OCI-LY3 (cell line): ENCODE data around the gene MAML2.

Experiments
- H2AFZ ChIP-seq: fragments of 200-600, 300-600 bp; shearing (Covaris generic); 2 replicates; pipeline ENCODE4 v1.6.0; 2014; ENCODE audit warnings: antibody characterized with exemption, low read depth, low read length
- H3K27ac ChIP-seq: fragments of 200-600, 300-600 bp; sonication (generic); 2 replicates; pipeline ENCODE4 v1.5.1; 2014; ENCODE audit warnings: mild to moderate bottlenecking, low read length, moderate library complexity, mixed read lengths
- H3K27me3 ChIP-seq: fragments of 200-600, 300-600 bp; sonication (generic); 2 replicates; pipeline ENCODE4 v1.6.1; 2014; ENCODE audit warnings: low read depth, low read length, mixed read lengths
- H3K36me3 ChIP-seq: fragments of 200-600, 300-600 bp; sonication (generic); replicated peaks from 2 replicates; pipeline ENCODE3; 2014; ENCODE audit warnings: low read depth, low read length, mixed read lengths
- H3K4me1 ChIP-seq: fragments of 300-600, 200-600 bp; sonication (generic); 2 replicates; pipeline ENCODE4 v1.6.1; 2014; ENCODE audit warnings: low read length, mixed read lengths
- H3K4me2 ChIP-seq: fragments of 200-600, 300-600 bp; sonication (generic); 2 replicates; pipeline ENCODE4 v1.6.1; 2014; ENCODE audit warnings: low read length, mixed read lengths
- H3K4me3 ChIP-seq: fragments of 300-600, 200-600 bp; sonication (generic); 2 replicates; pipeline ENCODE4 v1.5.1; 2014; ENCODE audit warnings: antibody characterized with exemption, mild to moderate bottlenecking, low read length, moderate library complexity
- H3K79me2 ChIP-seq: fragments of 300-600, 200-600 bp; shearing (Covaris generic); 2 replicates; pipeline ENCODE4 v1.6.1; 2014; ENCODE audit warnings: mild to moderate bottlenecking, low read length, mixed read lengths
- H3K9ac ChIP-seq: fragments of 300-600, 200-600 bp; shearing (Covaris generic); 2 replicates; pipeline ENCODE4 v1.6.0; 2014; ENCODE audit warnings: mild to moderate bottlenecking, low read length, moderate library complexity
- H3K9me3 ChIP-seq: fragments of 200-600, 300-600 bp; shearing (Covaris generic); 2 replicates; pipeline ENCODE4 v1.6.1; 2014; ENCODE audit warnings: low read length, mixed read lengths; ENCODE audit not compliant: insufficient read depth
- H4K20me1 ChIP-seq: fragments of 200-600, 300-600 bp; sonication (generic); 2 replicates; pipeline ENCODE4 v1.6.1; 2016; ENCODE audit warnings: low read length, mixed read lengths; ENCODE audit not compliant: insufficient read depth
- CTCF ChIP-seq: fragments of 200-600, 300-600 bp; sonication (generic); IDR thresholded peaks from 2 replicates; pipeline ENCODE4 v1.5.1; 2014; ENCODE audit warnings: antibody characterized with exemption, low read length, low read depth
- EZH2phosphoT487 ChIP-seq: fragments of 200-600 bp; shearing (Covaris generic); IDR thresholded peaks from 2 replicates; pipeline ENCODE4 v1.6.1; 2018; ENCODE audit warnings: antibody characterized with exemption, mixed run types, low read depth

MAML2 gene

DNA sequence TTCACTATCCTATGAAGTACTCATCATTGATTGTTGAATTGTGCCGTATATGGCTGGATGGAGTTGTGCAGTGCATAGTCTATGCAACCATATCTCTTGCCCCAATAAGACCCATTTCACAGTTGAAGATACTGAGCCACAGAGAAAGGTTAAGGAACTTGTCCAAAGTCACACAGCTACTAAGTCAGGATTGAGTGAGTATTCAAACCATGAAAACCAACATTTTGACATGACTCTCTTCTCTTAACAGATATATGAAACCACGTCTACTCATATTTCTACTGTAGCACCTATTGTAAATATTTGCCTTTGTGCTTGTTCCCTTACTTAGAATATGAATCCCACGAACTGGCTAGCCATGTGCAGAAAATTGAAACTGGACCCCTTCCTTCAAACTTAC, 58.1 kb downstream of the MAML2 start:
- no peak for TF ChIP-seq EZH2phosphoT487
- TF ChIP-seq CTCF: no peak
- peak overlapping the region; percentile 39 for H3K4me2 ChIP-seq

GRCh38 chr11:96284401-96284800, 58.6 kb downstream of the MAML2 start:
- Histone ChIP-seq H3K27me3 (no peaks in the 10 kb centered on the region), H2AFZ (no peak overlapping the region), H3K9ac (no peak overlapping the region), H3K4me2 (peak overlapping the region; percentile 43; the same call in 1 of the 2 replicates), H3K27ac (no peak overlapping the region), H3K36me3 (peaks cover 10% of the 10 kb centered on the region), H3K4me3 (no peak overlapping the region), H3K9me3 (no peaks in the 10 kb centered on the region), H4K20me1 (no peaks in the 10 kb centered on the region), H3K4me1 (peaks cover 79% of the 10 kb centered on the region), H3K79me2 (peaks cover 28% of the 10 kb centered on the region; the same call in 1 of the 2 replicates)
- TF ChIP-seq EZH2phosphoT487: no peak
- TF ChIP-seq CTCF: no peak

More for the DNA sequence above, 58.1 kb downstream of the MAML2 start:
- Histone ChIP-seq H3K79me2 (peaks cover 28% of the 10 kb centered on the region; the same call in 1 of the 2 replicates), H3K9ac (no peak overlapping the region), H4K20me1 (no peaks in the 10 kb centered on the region), H2AFZ (no peak overlapping the region), H3K27me3 (no peaks in the 10 kb centered on the region), H3K4me1 (peaks cover 74% of the 10 kb centered on the region), H3K27ac (peak overlapping the region; percentile 28; the same call in 1 of the 2 replicates), H3K4me3 (no peak overlapping the region), H3K36me3 (peaks cover 10% of the 10 kb centered on the region), H3K9me3 (no peaks in the 10 kb centered on the region)

DNA sequence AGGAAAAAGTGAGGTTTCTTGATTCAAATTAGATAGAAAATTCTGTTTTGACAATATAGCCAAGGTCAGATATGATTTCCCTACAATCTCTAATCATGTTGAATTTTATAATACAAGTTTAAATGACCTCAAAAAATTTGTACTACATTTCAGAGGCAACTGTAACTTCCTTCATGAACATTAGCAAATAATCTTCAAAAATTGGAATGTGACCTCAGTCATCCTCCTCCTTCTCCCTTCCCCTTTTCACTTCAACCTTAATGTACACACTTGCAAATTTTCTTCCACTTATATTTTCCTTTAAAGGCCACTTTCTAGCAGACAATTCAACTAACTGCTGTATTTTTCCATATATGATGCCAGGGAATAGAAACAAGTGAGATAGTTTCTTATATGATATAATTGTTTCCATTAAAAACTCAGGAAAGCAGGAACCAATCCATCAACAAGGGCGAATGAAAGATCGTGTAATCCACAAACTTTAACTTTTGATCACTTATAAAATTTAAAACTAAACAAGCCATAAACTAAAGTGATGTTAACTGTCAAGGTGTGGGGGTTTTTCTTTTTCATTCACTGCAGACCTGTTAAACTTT, 60.3 kb downstream of the MAML2 start:
- no peak overlapping the region for H3K27ac ChIP-seq
- H3K79me2 ChIP-seq: peaks cover 28% of the 10 kb centered on the region; the same call in 1 of the 2 replicates
- peaks cover 10% of the 10 kb centered on the region for H3K36me3 ChIP-seq
- H2AFZ ChIP-seq: no peak overlapping the region
- H3K9me3 ChIP-seq: no peaks in the 10 kb centered on the region
- peak overlapping the region; percentile 19; the same call in 1 of the 2 replicates for H3K4me3 ChIP-seq
- no peaks in the 10 kb centered on the region for H4K20me1 ChIP-seq
- no peaks in the 10 kb centered on the region for H3K27me3 ChIP-seq
- peaks cover 73% of the 10 kb centered on the region for H3K4me1 ChIP-seq
- TF ChIP-seq CTCF: no peak
- no peak for TF ChIP-seq EZH2phosphoT487
- peak overlapping the region; percentile 43 for H3K4me2 ChIP-seq
- no peak overlapping the region for H3K9ac ChIP-seq

DNA sequence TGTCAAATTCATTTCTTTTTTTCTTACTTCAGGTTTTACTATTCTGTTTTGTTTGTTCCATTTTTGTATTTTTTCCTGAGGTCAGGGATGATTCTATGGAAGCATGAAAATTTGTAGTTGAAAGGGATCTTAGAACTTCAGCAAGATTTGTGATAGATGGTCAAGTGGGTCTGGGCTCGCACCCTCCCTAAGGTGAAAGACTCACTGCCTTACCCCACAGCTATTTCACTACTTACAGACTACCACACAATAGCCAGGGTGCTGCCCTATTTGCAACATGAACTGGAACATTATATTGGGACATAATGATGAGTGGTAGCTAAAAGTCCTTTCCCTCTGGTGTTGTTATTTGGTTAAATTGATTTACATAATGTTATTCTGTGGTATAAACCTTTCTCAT, 62.6 kb downstream of the MAML2 start:
- H4K20me1 ChIP-seq: no peaks in the 10 kb centered on the region

More for the DNA sequence above, 62.6 kb downstream of the MAML2 start:
- no peak overlapping the region for H3K4me2 ChIP-seq
- no peaks in the 10 kb centered on the region for H3K9me3 ChIP-seq
- H3K79me2 ChIP-seq: peaks cover 22% of the 10 kb centered on the region; the same call in 1 of the 2 replicates
- peaks cover 10% of the 10 kb centered on the region for H3K36me3 ChIP-seq
- no peaks in the 10 kb centered on the region for H3K27me3 ChIP-seq
- no peak overlapping the region for H3K9ac ChIP-seq
- peaks cover 63% of the 10 kb centered on the region for H3K4me1 ChIP-seq
- no peak overlapping the region for H3K4me3 ChIP-seq
- no peak overlapping the region for H3K27ac ChIP-seq
- no peak for TF ChIP-seq EZH2phosphoT487
- no peak for TF ChIP-seq CTCF
- H2AFZ ChIP-seq: no peak overlapping the region
